Measurements from ENCODE around the gene GBGT1. TPM values are rescaled to one million over a fixed set of nuclear protein-coding genes. Genes with fewer than 3 reads are reported as not detected.
"Not testable (repeated sequence)": the region's sequence is repeated elsewhere in the genome, so short reads cannot be mapped to it uniquely, and the experiment has no call there.

GBGT1 gene
- total and polyA plus RNA-seq, 4 donors: 6.1 to 42.9 (median 23.2) TPM

- not testable (repeated sequence) for DNase-seq; H3K27ac ChIP-seq (ENCODE audit: low read depth in 1 of 2, low read length in 1 of 2); H3K36me3 ChIP-seq (ENCODE audit: control insufficient read depth in 4 of 4, insufficient read depth in 4 of 4, low read length in 4 of 4); H3K4me3 ChIP-seq; H3K9ac ChIP-seq (ENCODE audit: insufficient read depth in 1 of 2, low read length in 2 of 2); ATAC-seq (ENCODE audit: insufficient read depth, low FRiP score); H3K27me3 ChIP-seq (ENCODE audit: control insufficient read depth in 3 of 3, insufficient read depth in 3 of 3, low read length in 2 of 3); H3K9me3 ChIP-seq (ENCODE audit: control insufficient read depth in 4 of 4, insufficient read depth in 3 of 4, low read length in 3 of 4); H3K4me1 ChIP-seq (ENCODE audit: control insufficient read depth in 5 of 5, insufficient read depth in 5 of 5, low read length in 5 of 5)
- WGBS, 2 donors: 84 to 88% methylated on average over 10 to 13 of the region's 16 CpGs
These were observed 44.6 kb upstream of the GBGT1 start for GRCh38 chr9:133208171-133208879.

DNA sequence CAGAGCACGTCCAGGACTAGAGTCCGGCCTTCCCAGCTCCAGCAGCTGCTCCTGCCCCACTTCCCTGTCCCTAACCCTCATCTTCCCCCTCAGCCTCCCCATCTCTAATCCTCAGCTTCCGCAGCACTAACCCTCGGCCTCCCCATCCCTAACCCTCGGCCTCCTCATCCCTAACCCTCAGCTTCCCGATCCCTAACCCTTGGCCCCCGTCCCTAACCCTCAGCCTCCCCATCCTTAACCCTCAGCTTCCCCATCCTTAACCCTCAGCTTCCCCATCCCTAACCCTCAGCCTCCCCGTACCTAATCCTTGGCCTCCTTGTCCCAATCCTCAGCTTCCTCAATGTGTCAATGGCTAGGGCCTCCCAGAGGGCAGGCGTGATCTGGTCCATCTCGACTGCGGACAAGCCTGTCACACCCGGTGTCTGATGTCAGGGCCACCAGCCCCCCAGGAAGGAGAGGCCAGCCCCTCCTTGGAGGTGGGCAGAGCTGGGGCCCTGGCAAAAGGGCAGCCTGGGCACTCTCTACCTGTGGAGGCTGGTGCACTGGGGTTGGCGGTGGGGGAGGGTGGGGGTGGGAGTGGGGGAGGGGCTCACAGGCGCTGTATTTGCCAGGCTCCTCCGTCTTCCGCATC lies 43.9 kb upstream of the GBGT1 start:
- TF ChIP-seq, protein P1, sequence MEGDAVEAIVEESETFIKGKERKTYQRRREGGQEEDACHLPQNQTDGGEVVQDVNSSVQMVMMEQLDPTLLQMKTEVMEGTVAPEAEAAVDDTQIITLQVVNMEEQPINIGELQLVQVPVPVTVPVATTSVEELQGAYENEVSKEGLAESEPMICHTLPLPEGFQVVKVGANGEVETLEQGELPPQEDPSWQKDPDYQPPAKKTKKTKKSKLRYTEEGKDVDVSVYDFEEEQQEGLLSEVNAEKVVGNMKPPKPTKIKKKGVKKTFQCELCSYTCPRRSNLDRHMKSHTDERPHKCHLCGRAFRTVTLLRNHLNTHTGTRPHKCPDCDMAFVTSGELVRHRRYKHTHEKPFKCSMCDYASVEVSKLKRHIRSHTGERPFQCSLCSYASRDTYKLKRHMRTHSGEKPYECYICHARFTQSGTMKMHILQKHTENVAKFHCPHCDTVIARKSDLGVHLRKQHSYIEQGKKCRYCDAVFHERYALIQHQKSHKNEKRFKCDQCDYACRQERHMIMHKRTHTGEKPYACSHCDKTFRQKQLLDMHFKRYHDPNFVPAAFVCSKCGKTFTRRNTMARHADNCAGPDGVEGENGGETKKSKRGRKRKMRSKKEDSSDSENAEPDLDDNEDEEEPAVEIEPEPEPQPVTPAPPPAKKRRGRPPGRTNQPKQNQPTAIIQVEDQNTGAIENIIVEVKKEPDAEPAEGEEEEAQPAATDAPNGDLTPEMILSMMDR (IDR thresholded peaks at IDR 0.05; ENCODE audit: control extremely low read depth, extremely low read depth): no peak
- no peak overlapping the region for H3K4me3 ChIP-seq
- peaks cover 0 to 6% (median 0%) of the 10 kb centered on the region in 3 donors for H3K27me3 ChIP-seq (ENCODE audit: control insufficient read depth in 3 of 3, insufficient read depth in 3 of 3, low read length in 2 of 3)
- peaks cover 0 to 7% (median 2%) of the 10 kb centered on the region in 4 donors for H3K9me3 ChIP-seq (ENCODE audit: control insufficient read depth in 4 of 4, insufficient read depth in 3 of 4, low read length in 3 of 4)
- no peaks in the 10 kb centered on the region for H3K36me3 ChIP-seq (ENCODE audit: control insufficient read depth in 4 of 4, insufficient read depth in 4 of 4, low read length in 4 of 4)
- no peak for DNase-seq
- H3K9ac ChIP-seq (ENCODE audit: insufficient read depth in 1 of 2, low read length in 2 of 2): no peak overlapping the region
- no peak overlapping the region for H3K27ac ChIP-seq (ENCODE audit: low read depth in 1 of 2, low read length in 1 of 2)
- ATAC-seq (ENCODE audit: insufficient read depth, low FRiP score): no peak
- no peaks in the 10 kb centered on the region for H3K4me1 ChIP-seq (ENCODE audit: control insufficient read depth in 5 of 5, insufficient read depth in 5 of 5, low read length in 5 of 5)
- 76 to 84% methylated on average over 16 of the region's 16 CpGs for WGBS, 2 donors

DNA sequence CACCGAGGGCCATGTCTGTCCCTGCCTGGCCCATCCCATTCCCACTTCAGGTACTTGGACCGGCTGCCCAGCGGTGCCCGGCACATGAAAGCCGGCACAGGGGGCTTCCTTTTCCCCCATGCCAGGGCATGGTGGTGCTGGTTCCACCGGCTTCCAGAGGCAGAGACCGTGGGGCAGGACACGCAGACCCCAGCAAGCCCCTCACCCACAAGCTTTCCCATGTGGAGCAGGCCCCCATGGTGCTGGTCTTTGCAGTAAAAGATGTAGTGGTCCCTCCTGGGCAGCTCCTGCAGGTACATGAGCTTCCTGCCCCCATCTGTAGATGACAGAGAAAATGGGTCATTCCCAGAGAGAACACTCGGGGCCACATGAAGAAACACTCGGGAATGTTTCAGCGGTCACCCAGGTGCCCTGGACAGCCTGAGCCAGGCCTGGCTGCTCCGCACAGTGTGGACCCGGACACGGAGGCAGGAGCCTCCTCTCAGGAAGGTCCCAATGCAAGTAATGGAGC lies 43.4 kb upstream of the GBGT1 start:
- WGBS, 2 donors: 82 to 85% methylated on average over 14 of the region's 14 CpGs

More for the DNA sequence above, 43.4 kb upstream of the GBGT1 start:
- no peak overlapping the region for H3K27ac ChIP-seq (ENCODE audit: low read depth in 1 of 2, low read length in 1 of 2)
- no peak overlapping the region for H3K4me3 ChIP-seq
- H3K27me3 ChIP-seq (ENCODE audit: control insufficient read depth in 3 of 3, insufficient read depth in 3 of 3, low read length in 2 of 3): peaks cover 0 to 7% (median 0%) of the 10 kb centered on the region in 3 donors
- TF ChIP-seq, protein P1 (IDR thresholded peaks at IDR 0.05; ENCODE audit: control extremely low read depth, extremely low read depth): no peak
- peaks cover 0 to 6% (median 2%) of the 10 kb centered on the region in 4 donors for H3K9me3 ChIP-seq (ENCODE audit: control insufficient read depth in 4 of 4, insufficient read depth in 3 of 4, low read length in 3 of 4)
- no peak for DNase-seq
- no peak for ATAC-seq (ENCODE audit: insufficient read depth, low FRiP score)
- no peak overlapping the region for H3K9ac ChIP-seq (ENCODE audit: insufficient read depth in 1 of 2, low read length in 2 of 2)
- no peaks in the 10 kb centered on the region for H3K36me3 ChIP-seq (ENCODE audit: control insufficient read depth in 4 of 4, insufficient read depth in 4 of 4, low read length in 4 of 4)
- H3K4me1 ChIP-seq (ENCODE audit: control insufficient read depth in 5 of 5, insufficient read depth in 5 of 5, low read length in 5 of 5): no peaks in the 10 kb centered on the region
